ENCODE measurements around the gene EP300.
"Not testable (repeated sequence)": the region's sequence is repeated elsewhere in the genome, so short reads cannot be mapped to it uniquely, and the experiment has no call there.

EP300 gene

GRCh38 chr22:41096841-41097240 lies 4.4 kb downstream of the EP300 start:
- TF ChIP-seq JUND (IDR thresholded peaks at IDR 0.05; ENCODE audit: low read depth), result no peak
- DNase-seq (ENCODE audit: low read depth in 1 of 2, low spot score in 1 of 2), result no peak
- in situ Hi-C loops (cut with HindIII; ENCODE audit: low pct_unique_long_range_greater_than_20kb, low sequenced_read_pairs), result no loop called here

GRCh38 chr22:41099036-41099435 lies 6.6 kb downstream of the EP300 start:
- DNase-seq (ENCODE audit: low read depth in 1 of 2, low spot score in 1 of 2), result no peak
- TF ChIP-seq JUND (IDR thresholded peaks at IDR 0.05; ENCODE audit: low read depth), result no peak
- in situ Hi-C loops (cut with HindIII; ENCODE audit: low pct_unique_long_range_greater_than_20kb, low sequenced_read_pairs), result no loop called here

GRCh38 chr22:41106122-41106968 lies 14.0 kb downstream of the EP300 start:
- in situ Hi-C loops (cut with HindIII; ENCODE audit: low pct_unique_long_range_greater_than_20kb, low sequenced_read_pairs), result no loop called here
- no peak for TF ChIP-seq JUND (IDR thresholded peaks at IDR 0.05; ENCODE audit: low read depth)
- DNase-seq (ENCODE audit: low read depth in 1 of 2, low spot score in 1 of 2), result no peak

GRCh38 chr22:41106969-41107325 lies 14.6 kb downstream of the EP300 start:
- DNase-seq (ENCODE audit: low read depth in 1 of 2, low spot score in 1 of 2); in situ Hi-C loops (cut with HindIII; ENCODE audit: low pct_unique_long_range_greater_than_20kb, low sequenced_read_pairs): not testable (repeated sequence)

- no peak for TF ChIP-seq JUND (IDR thresholded peaks at IDR 0.05; ENCODE audit: low read depth)
- in situ Hi-C loops (cut with HindIII; ENCODE audit: low pct_unique_long_range_greater_than_20kb, low sequenced_read_pairs), result no loop called here
- DNase-seq (ENCODE audit: low read depth in 1 of 2, low spot score in 1 of 2), result no peak
Measured at GRCh38 chr22:41110968-41111367, 18.6 kb downstream of the EP300 start.

GRCh38 chr22:41116342-41116741 lies 23.9 kb downstream of the EP300 start:
- in situ Hi-C loops (cut with HindIII; ENCODE audit: low pct_unique_long_range_greater_than_20kb, low sequenced_read_pairs), result no loop called here
- TF ChIP-seq JUND (IDR thresholded peaks at IDR 0.05; ENCODE audit: low read depth), result no peak
- DNase-seq (ENCODE audit: low read depth in 1 of 2, low spot score in 1 of 2), result no peak

- TF ChIP-seq JUND (IDR thresholded peaks at IDR 0.05; ENCODE audit: low read depth), result no peak
- DNase-seq (ENCODE audit: low read depth in 1 of 2, low spot score in 1 of 2), result no peak
- in situ Hi-C loops (cut with HindIII; ENCODE audit: low pct_unique_long_range_greater_than_20kb, low sequenced_read_pairs), result no loop called here
Measured at GRCh38 chr22:41117127-41117965, 25.0 kb downstream of the EP300 start.

GRCh38 chr22:41123151-41123550 lies 30.8 kb downstream of the EP300 start:
- no peak for TF ChIP-seq JUND (IDR thresholded peaks at IDR 0.05; ENCODE audit: low read depth)
- no peak for DNase-seq (ENCODE audit: low read depth in 1 of 2, low spot score in 1 of 2)
- in situ Hi-C loops (cut with HindIII; ENCODE audit: low pct_unique_long_range_greater_than_20kb, low sequenced_read_pairs), result no loop called here

- in situ Hi-C loops (cut with HindIII; ENCODE audit: low pct_unique_long_range_greater_than_20kb, low sequenced_read_pairs), result no loop called here
- no peak for TF ChIP-seq JUND (IDR thresholded peaks at IDR 0.05; ENCODE audit: low read depth)
- DNase-seq (ENCODE audit: low read depth in 1 of 2, low spot score in 1 of 2), result no peak
Measured at GRCh38 chr22:41124086-41124485, 31.7 kb downstream of the EP300 start.

GRCh38 chr22:41127451-41127850 lies 35.1 kb downstream of the EP300 start:
- DNase-seq (ENCODE audit: low read depth in 1 of 2, low spot score in 1 of 2), result no peak
- TF ChIP-seq JUND (IDR thresholded peaks at IDR 0.05; ENCODE audit: low read depth), result no peak

GRCh38 chr22:41128606-41129005 lies 36.2 kb downstream of the EP300 start:
- no peak for DNase-seq (ENCODE audit: low read depth in 1 of 2, low spot score in 1 of 2)
- TF ChIP-seq JUND (IDR thresholded peaks at IDR 0.05; ENCODE audit: low read depth), result no peak
- in situ Hi-C loops (cut with HindIII; ENCODE audit: low pct_unique_long_range_greater_than_20kb, low sequenced_read_pairs), result no loop called here

More at GRCh38 chr22:41127451-41127850, 35.1 kb downstream of the EP300 start:
- in situ Hi-C loops (cut with HindIII; ENCODE audit: low pct_unique_long_range_greater_than_20kb, low sequenced_read_pairs), result no loop called here

- TF ChIP-seq JUND (IDR thresholded peaks at IDR 0.05; ENCODE audit: low read depth), result no peak
- in situ Hi-C loops (cut with HindIII; ENCODE audit: low pct_unique_long_range_greater_than_20kb, low sequenced_read_pairs), result no loop called here
Measured at GRCh38 chr22:41132550-41132949, 40.2 kb downstream of the EP300 start.

GRCh38 chr22:41140365-41140957 lies 48.1 kb downstream of the EP300 start:
- in situ Hi-C loops (cut with HindIII; ENCODE audit: low pct_unique_long_range_greater_than_20kb, low sequenced_read_pairs), result no loop called here
- DNase-seq (ENCODE audit: low read depth in 1 of 2, low spot score in 1 of 2), result no peak

More at GRCh38 chr22:41132550-41132949, 40.2 kb downstream of the EP300 start:
- DNase-seq (ENCODE audit: low read depth in 1 of 2, low spot score in 1 of 2), result no peak

GRCh38 chr22:41145921-41146320 lies 53.5 kb downstream of the EP300 start:
- DNase-seq (ENCODE audit: low read depth in 1 of 2, low spot score in 1 of 2); in situ Hi-C loops (cut with HindIII; ENCODE audit: low pct_unique_long_range_greater_than_20kb, low sequenced_read_pairs): not testable (repeated sequence)

More at GRCh38 chr22:41140365-41140957, 48.1 kb downstream of the EP300 start:
- no peak for TF ChIP-seq JUND (IDR thresholded peaks at IDR 0.05; ENCODE audit: low read depth)
